Smooth muscle cell (in vitro differentiated cells): ENCODE results near the gene ANKS1B. TPM values are rescaled to one million over a fixed set of nuclear protein-coding genes. Genes with fewer than 3 reads are reported as not detected.

Source experiments
- DNase-seq: peaks from one replicate; lab custom pipeline; 2025; ENCODE audit not compliant: unreplicated experiment; lab: John Stamatoyannopoulos, UW
- H2AFZ ChIP-seq: fragments of 200-600 bp; sonication (generic); 2 replicates; pipeline ENCODE4 v1.6.0; 2016; ENCODE audit warnings: antibody characterized with exemption, low read depth, mild to moderate bottlenecking
- H3F3A ChIP-seq: fragments of 200-600 bp; sonication (generic); 2 replicates; pipeline ENCODE4 v1.6.0; 2017; ENCODE audit warnings: antibody characterized with exemption, low read depth
- H3K27ac ChIP-seq: fragments of 200-600 bp; sonication (generic); 2 replicates; pipeline ENCODE4 v1.5.1; 2016; ENCODE audit warnings: low read depth, mild to moderate bottlenecking
- H3K27me3 ChIP-seq: fragments of 200-600 bp; sonication (generic); 2 replicates; pipeline ENCODE4 v1.6.1; 2016; ENCODE audit warnings: low read depth, mild to moderate bottlenecking
- H3K36me3 ChIP-seq: fragments of 200-600 bp; sonication (generic); 2 replicates; pipeline ENCODE4 v1.5.1; 2016; ENCODE audit warnings: low read depth
- H3K4me1 ChIP-seq: fragments of 200-600 bp; sonication (generic); 2 replicates; pipeline ENCODE4 v1.5.1; 2016; ENCODE audit warnings: low read depth
- H3K4me2 ChIP-seq: fragments of 200-600 bp; sonication (generic); 2 replicates; pipeline ENCODE4 v1.6.0; 2016; ENCODE audit warnings: mild to moderate bottlenecking
- H3K4me3 ChIP-seq: fragments of 200-600 bp; sonication (generic); 2 replicates; pipeline ENCODE4 v1.5.1; 2016; ENCODE audit warnings: mild to moderate bottlenecking
- H3K79me2 ChIP-seq: fragments of 200-600 bp; sonication (generic); 2 replicates; pipeline ENCODE4 v1.6.0; 2016; ENCODE audit warnings: low read depth, mild to moderate bottlenecking
- H3K9ac ChIP-seq: fragments of 200-600 bp; sonication (generic); 2 replicates; pipeline ENCODE4 v1.6.0; 2016; ENCODE audit warnings: low read depth
- H3K9me3 ChIP-seq: fragments of 200-600 bp; sonication (generic); replicated peaks from 2 replicates; pipeline ENCODE4 v1.5.1; 2016; ENCODE audit warnings: low read depth
- H4K20me1 ChIP-seq: fragments of 200-600 bp; sonication (generic); 2 replicates; pipeline ENCODE4 v1.6.0; 2016; ENCODE audit warnings: low read depth
- WGBS: methylation state at CpG from one replicate; pipeline ENCODE4 v1.1.7; 2016; ENCODE audit warnings: low lambda C conversion rate; 5-methylcytosine and 5-hydroxymethylcytosine counted together
- polyA plus RNA-seq: library from polyadenylated mRNA; unstranded; fragments of >200 nt; fragmentation: Nextera tagmentation; extraction: Ambion mirVana; gene quantifications from 2 replicates; pipeline ENCODE4 v1.2.1, GENCODE V29; 2016
- total RNA-seq: library from RNA; depleted of rRNA; stranded (reverse); fragments of >200 nt; gene quantifications from 2 replicates; pipeline ENCODE4 v1.2.3, GENCODE V29; 2014
- TF ChIP-seq, protein P1 (sequence below): fragments of 200-600 bp; sonication (generic); IDR thresholded peaks from 2 replicates; pipeline ENCODE4 v1.5.1; 2017; ENCODE audit warnings: borderline replicate concordance, mild to moderate bottlenecking, antibody characterized with exemption; ENCODE audit not compliant: insufficient read depth, poor library complexity, severe bottlenecking

ANKS1B gene
- total and polyA plus RNA-seq, 2 experiments from 2014 or later, result 0.47 to 7.3 TPM

DNA sequence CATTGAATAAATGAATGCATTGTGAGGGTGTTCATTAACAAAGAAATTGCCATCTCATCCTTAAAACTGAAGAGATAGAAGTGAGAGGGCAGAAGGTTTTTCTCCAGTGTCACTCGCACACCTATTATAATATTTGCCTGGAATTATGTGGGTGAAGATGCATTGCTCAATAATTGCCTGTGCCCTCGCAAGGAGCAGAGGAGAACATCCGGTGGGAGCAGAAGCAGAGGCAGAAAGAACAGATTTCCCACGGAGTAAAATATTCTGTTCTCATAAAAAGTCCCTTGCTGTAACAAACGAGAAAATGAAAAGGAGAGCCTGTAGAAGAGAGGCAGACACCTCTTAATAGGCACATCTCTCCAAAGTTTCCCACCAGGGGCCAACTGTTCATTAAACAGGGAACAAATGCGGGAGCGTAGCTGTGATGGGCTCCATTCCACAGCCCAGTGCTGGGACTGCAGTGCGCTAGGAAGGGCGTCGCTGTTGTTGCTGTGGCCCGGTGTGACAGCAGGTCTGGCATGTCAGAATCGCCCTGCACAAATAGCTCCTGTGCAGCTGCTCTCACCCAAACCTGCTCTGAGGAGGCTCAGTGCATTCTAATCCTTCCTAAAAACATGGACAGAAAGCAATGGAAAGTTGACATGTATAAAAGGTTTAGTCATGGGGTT, 979.8 kb downstream of the ANKS1B start:
- Histone ChIP-seq H3K27me3 (peaks cover 4% of the 10 kb centered on the region), H2AFZ (no peak overlapping the region), H3K9me3 (no peaks in the 10 kb centered on the region), H3K27ac (no peak overlapping the region), H3F3A (no peaks in the 10 kb centered on the region), H3K79me2 (no peaks in the 10 kb centered on the region), H3K4me2 (no peak overlapping the region), H3K36me3 (no peaks in the 10 kb centered on the region), H3K4me3 (no peak overlapping the region), H3K4me1 (peaks cover 2% of the 10 kb centered on the region), H3K9ac (no peak overlapping the region), H4K20me1 (no peaks in the 10 kb centered on the region)
- DNase-seq, result no peak
- WGBS, result 90% methylated on average over 12 of the region's 12 CpGs
- TF ChIP-seq, protein P1, sequence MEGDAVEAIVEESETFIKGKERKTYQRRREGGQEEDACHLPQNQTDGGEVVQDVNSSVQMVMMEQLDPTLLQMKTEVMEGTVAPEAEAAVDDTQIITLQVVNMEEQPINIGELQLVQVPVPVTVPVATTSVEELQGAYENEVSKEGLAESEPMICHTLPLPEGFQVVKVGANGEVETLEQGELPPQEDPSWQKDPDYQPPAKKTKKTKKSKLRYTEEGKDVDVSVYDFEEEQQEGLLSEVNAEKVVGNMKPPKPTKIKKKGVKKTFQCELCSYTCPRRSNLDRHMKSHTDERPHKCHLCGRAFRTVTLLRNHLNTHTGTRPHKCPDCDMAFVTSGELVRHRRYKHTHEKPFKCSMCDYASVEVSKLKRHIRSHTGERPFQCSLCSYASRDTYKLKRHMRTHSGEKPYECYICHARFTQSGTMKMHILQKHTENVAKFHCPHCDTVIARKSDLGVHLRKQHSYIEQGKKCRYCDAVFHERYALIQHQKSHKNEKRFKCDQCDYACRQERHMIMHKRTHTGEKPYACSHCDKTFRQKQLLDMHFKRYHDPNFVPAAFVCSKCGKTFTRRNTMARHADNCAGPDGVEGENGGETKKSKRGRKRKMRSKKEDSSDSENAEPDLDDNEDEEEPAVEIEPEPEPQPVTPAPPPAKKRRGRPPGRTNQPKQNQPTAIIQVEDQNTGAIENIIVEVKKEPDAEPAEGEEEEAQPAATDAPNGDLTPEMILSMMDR, result no peak

DNA sequence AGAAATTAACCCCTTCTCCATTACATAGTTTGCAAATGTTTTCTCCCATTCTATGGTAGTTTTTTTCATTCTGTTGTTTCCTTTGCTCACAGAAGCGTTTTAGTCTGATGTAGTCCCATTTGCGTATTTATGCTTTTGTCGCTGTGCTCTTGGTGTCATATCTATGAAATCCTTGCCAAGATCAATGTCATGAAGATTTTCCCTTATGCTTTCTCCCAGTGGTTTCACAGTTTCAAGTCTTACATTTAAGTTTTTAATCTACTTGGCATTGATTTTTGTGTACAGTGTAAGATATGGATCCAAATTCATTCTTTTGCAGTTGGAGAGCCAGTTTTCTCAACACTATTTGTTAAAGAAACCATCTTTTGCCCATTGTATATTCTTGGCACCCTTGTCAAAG, 982.0 kb downstream of the ANKS1B start:
- no peak for DNase-seq
- Histone ChIP-seq H3K27ac (no peak overlapping the region), H2AFZ (no peak overlapping the region), H3K4me1 (no peaks in the 10 kb centered on the region), H4K20me1 (no peaks in the 10 kb centered on the region), H3K36me3 (no peaks in the 10 kb centered on the region), H3K4me3 (no peak overlapping the region), H3K79me2 (no peaks in the 10 kb centered on the region), H3K4me2 (no peak overlapping the region), H3K27me3 (peaks cover 4% of the 10 kb centered on the region), H3K9ac (no peak overlapping the region), H3K9me3 (no peaks in the 10 kb centered on the region), H3F3A (no peaks in the 10 kb centered on the region)
- TF ChIP-seq, protein P1, result no peak
- 95% methylated on average over 3 of the region's 3 CpGs for WGBS

DNA sequence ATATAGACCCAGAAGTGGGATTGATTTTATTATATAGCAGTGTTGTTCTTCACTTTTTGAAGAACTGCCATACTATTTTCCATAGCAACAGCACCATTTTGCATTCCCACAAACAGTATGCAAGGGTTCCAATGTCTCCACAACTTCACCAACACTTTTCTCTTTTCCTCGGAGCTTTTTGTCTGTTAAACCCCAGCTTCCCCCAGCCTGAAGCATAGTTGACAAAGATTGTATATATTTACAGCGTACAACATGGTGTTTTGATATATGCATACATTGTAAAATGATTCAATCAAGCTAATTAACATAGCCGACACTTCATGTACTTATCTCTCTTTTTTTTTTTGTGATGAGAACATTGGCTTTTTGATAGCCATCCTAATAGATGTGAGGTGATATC, 982.6 kb downstream of the ANKS1B start:
- 93% methylated on average over 3 of the region's 3 CpGs for WGBS
- DNase-seq, result no peak
- TF ChIP-seq, protein P1, result no peak
- no peak overlapping the region for H3K27ac ChIP-seq
- H3K27me3 ChIP-seq, result peaks cover 4% of the 10 kb centered on the region
- no peak overlapping the region for H3K9ac ChIP-seq
- no peaks in the 10 kb centered on the region for H3K9me3 ChIP-seq
- no peaks in the 10 kb centered on the region for H3K36me3 ChIP-seq
- no peak overlapping the region for H2AFZ ChIP-seq
- H4K20me1 ChIP-seq, result no peaks in the 10 kb centered on the region
- no peaks in the 10 kb centered on the region for H3K79me2 ChIP-seq
- H3K4me1 ChIP-seq, result no peaks in the 10 kb centered on the region
- H3K4me2 ChIP-seq, result no peak overlapping the region
- H3F3A ChIP-seq, result no peaks in the 10 kb centered on the region
- no peak overlapping the region for H3K4me3 ChIP-seq

DNA sequence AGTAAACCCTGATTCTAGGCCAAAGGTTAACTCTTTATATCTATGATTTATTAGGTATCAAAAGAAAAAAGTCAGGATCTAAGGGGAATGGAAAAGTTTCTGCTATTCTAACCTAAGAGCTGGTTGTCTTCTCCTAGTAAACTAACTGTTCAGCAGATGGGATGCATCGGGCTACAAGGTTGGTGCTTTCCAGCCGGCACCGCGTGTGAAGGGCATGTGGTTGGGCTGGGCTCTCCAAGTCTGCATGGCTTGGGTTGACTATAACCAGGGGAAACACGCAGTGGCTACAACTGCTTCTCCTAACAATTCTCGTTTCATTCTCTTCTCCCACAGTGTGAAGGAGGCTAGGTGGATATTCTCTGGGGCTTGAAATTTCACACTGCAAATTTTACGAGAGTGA, 985.2 kb downstream of the ANKS1B start:
- no peak overlapping the region for H3K27ac ChIP-seq
- 81% methylated on average over 7 of the region's 7 CpGs for WGBS
- DNase-seq, result no peak

More for the DNA sequence above, 985.2 kb downstream of the ANKS1B start:
- Histone ChIP-seq H3K27me3 (peaks cover 4% of the 10 kb centered on the region), H3K9me3 (no peaks in the 10 kb centered on the region), H3K4me2 (no peak overlapping the region), H3F3A (no peaks in the 10 kb centered on the region), H3K4me3 (no peak overlapping the region), H3K36me3 (no peaks in the 10 kb centered on the region), H3K9ac (no peak overlapping the region), H3K79me2 (no peaks in the 10 kb centered on the region), H2AFZ (no peak overlapping the region), H4K20me1 (no peaks in the 10 kb centered on the region), H3K4me1 (no peaks in the 10 kb centered on the region)
- TF ChIP-seq, protein P1, result no peak
